Head of caudate nucleus (tissue), 42 donors: ENCODE measurements around the gene GUCY1A1.
A peak's percentile ranks its signal among the peaks of the same experiment; 100 is the strongest.

Experiments
- DNase-seq, 42 donors: peaks; one replicate each; pipeline versions ENCODE4 v3.0.0 to v3.0.0-alpha.2; 2020 to 2021; ENCODE audit warnings: mixed read lengths in 7 of 42
- intact Hi-C: fragments of 100-400 bp; cut with DNase I; formaldehyde crosslinking; loops from one replicate; pipeline ENCODE4 v1.15.0; 2022

GUCY1A1 gene

DNA sequence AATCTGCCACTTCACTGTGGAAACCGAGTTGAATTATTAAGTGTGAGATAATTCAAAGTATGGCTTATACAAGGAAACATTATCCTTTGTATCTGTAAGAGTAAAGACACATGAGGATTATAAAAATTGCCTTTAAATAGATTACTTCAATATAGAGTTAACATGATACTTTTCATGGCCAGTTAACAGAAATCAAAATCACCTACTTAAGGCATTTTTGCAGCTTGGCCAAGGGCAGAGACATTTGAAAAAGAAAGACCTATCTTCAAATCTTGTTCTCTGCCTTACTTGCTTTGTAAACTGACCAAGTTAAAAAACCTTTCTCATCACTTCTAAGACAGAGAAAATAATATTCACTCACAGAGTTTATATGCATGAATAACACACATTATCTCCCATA, 47.3 kb downstream of the GUCY1A1 start:
- intact Hi-C loops, result no loop called here
- DNase-seq, result no peak

DNA sequence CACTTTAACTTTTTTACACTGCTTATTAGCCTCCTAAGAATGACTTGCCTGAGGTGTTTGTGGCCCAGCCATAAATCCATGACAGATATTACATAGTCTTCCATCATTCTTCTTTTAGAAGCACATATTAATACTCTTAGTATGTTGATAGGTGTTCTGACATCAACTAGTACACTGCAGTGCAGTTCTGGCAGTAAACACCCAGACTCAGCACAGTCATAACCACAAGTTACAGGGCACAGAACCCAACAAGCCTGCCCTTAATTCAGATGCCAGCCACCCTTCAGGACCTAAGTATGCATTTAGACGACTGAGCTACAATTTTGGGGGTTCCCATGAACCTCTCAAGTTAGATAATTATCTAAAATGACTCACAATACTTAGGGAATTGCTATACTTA, 55.7 kb downstream of the GUCY1A1 start:
- no peak for DNase-seq
- intact Hi-C loops, result no loop called here

DNA sequence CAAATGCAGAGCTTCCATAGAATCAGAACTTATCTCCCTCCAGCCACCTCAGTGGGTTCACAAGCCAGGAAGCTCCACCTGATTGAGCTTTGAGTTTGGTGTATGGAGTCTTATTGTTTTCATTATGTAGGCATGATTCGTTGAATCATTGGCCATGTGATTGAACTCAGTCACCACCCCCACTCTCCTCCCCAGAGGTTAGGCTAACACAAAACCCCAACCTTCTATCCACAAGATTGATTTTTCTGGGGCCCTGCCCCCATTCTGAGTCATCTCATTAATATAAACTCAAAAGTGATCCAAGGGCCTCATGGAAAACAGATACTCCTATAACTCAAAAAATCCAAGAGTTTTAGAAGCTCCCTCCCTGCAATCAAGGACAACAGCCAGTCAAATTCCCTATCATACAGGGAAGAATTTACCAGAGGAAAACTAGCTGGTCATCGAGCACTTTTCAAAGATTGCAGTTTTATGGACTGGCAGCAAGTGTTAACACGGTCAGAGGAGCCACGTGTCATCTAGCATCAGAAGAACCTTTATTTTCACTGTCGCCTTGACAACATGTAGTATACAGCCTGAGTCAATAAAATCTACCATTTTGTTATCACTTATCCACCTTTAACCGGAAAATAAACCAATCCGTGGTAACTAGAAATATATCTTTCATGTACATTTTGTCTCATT, 56.3 kb downstream of the GUCY1A1 start:
- intact Hi-C loops, result no loop called here
- DNase-seq, result peak in 2 of 42 donors; percentile 11 to 25

DNA sequence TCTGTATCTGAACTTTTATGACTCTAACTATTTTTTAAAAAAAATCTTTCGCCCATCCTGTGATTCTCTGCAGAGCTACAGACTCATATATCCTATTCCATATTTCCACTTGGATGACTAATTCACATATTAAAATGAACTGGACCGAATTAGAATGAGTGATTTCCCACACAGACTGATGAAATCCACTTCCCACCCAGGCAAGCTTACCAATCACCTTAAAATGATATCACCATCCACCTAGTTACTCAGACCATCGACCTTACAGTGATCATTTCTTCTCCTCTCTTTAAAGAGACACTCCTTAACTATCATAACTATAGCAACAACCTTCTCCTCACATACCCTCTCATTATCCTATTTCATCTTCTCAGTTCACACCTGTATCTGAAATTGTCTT, 58.1 kb downstream of the GUCY1A1 start:
- no peak for DNase-seq
- intact Hi-C loops, result no loop called here

DNA sequence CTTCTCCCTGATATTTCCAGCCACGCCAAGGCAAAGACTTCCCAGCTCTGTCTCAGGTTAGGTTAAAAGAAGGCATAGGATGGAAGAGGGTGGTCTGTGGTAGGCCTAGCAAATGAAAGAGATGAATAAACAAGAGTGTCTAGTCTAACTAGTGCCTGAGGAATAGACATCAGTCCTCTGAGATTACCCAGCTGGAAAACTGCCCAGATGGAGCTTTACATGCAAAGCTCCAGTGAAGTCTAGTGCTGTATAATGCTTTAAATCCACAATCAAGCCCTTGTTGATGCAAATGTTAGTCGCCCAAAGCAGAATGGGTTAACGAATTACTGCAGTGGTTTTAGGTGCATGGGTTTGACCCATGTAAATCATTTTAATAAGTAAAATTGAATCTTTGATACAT, 67.4 kb downstream of the GUCY1A1 start:
- DNase-seq, result no peak

DNA sequence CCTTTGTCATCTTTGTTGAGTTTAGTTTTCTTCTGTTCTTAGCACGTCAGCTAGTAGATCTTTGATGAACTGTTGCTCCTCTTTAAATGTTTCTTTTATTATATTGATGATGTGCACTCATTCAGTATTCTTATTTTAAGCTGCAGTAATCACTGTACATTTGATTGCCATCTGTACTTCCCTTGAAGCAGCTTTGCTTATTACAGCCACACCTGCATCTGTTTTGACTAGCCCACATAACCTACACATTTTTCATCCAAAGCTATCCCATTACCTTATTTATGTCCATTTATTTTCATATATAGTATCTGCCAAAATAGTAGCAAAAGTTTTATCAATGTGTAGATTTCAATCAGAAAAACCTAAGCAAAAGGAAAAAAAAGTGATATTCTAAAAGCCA, 68.3 kb downstream of the GUCY1A1 start:
- DNase-seq, result no peak
- intact Hi-C loops, result no loop called here

More for the DNA sequence above, 67.4 kb downstream of the GUCY1A1 start:
- intact Hi-C loops, result no loop called here

DNA sequence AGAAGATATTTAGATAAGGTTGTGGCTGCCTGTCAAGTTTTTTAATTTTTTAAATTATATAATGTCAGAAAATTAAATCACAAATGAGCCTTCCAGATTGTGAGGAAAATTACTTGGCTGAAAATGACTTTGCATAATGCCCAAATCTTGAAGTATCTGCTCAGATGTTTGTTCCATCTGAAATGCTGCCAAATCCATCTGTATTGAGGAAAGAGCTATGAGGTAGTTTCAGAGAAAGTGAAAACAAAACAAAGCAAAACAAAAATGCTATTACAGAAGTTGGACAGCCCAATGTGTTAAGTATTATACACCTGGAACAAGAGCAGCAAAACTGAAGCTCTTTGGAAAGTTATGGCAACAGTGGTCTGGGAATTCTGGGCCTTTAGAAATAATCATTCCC, 68.8 kb downstream of the GUCY1A1 start:
- no peak for DNase-seq
- intact Hi-C loops, result no loop called here

DNA sequence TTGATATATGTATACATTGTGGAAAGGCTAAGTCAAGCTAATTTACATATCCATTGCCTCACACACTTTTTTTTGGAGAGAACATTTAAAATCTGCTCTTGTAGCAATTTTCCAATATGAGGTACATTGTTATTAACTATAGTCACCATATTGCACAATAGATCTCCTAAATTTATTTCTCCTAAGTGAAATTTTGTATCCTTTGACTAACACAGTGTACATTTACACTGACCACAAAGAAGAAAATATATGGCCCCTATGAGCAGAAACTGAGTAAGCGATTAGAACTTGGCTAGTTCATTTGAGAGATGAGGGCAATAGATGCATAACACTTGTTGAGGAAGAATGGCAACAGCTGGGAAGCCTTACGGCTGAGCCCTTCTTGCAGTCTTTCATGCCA, 71.9 kb downstream of the GUCY1A1 start:
- intact Hi-C loops, result no loop called here
- DNase-seq, result no peak

DNA sequence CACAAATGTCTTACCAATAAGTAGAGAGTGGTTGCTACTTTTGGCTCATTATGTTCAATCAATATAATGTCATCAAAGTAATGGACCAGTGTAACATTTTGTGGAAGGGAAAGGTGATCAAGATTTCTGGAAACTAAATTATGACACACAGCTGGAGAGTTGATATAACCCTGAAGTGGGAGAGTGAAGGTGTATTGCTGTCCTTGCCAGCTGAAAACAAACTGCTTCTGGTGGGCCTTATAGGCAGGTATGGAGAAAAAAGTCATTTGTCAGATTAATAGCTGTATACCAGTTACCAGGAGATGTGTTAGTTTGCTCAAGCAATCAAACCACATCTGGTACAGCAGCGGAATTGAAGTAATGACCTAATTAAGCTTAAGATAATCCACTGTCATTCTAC, 74.9 kb downstream of the GUCY1A1 start:
- DNase-seq, result no peak
- intact Hi-C loops, result no loop called here

DNA sequence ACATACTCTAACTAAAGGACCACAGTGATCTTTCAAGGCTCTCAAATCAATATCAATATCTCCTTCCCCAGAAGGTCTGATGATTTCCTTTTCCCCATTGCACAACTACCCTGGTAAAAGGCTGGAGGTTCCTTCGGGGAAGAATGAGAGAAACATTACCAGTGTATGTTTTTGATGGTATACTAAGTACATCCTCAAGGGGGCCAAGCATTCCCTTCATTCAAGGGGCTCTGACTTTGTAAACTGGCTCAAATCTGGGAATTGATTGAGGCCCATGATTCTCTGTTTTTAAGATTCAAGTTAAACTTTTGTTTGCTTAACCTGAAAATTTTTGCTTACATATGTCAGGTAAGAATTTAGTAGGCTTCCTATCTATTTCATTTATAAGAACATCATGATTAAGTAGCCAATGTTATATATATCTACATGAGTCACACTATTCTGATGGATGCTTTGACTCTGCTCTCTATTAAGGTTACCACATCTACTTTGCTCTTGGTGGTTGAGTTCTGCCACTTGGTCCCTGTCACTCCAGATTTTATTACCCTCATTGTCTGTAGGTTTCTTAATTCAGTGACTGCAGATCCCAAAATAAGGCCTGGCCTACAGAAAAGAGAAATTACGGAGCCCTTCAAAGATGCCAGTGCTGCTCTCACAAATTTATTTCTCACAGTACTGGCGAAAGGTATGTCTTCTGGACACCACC, 75.8 kb downstream of the GUCY1A1 start:
- intact Hi-C loops, result no loop called here
- no peak for DNase-seq

DNA sequence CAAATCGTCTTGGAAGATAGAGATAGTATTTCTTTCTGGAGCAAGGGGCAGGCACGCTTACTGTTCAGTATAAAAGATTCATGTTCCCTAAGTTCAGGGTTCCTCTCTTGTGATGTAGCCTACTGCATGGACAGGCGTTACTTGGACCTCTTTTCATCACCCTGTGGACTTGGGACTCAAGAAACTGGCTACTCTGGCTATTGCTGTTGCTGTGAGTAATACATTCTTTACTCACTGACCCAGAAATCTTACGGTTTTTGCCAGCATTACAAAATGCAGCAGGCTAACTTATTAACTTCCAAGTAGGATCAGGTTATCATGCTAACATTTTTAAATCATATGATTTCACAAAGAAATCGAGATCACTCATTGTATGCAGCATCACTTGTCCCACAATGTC, 79.3 kb downstream of the GUCY1A1 start:
- intact Hi-C loops, result no loop called here
- no peak for DNase-seq

DNA sequence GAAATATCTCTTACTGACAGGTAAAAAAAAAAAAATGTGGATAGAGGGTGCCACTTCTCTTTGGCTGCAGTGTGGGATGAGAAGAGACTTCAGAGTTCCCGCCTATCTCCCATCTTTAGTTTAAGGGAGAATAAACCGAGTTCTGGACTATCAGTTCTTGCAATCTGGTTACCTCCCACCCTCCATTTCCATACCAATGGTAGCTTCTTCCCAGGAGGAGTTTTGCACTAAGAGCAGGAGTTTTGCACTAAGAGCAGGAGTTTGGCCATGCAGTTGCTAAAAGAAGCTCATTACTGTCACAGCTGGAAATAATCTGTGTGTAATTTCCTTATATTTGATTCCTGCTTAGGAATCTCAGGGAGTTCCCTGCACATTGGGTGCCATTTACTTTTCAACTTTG, 81.4 kb downstream of the GUCY1A1 start:
- DNase-seq, result no peak
- intact Hi-C loops, result no loop called here

DNA sequence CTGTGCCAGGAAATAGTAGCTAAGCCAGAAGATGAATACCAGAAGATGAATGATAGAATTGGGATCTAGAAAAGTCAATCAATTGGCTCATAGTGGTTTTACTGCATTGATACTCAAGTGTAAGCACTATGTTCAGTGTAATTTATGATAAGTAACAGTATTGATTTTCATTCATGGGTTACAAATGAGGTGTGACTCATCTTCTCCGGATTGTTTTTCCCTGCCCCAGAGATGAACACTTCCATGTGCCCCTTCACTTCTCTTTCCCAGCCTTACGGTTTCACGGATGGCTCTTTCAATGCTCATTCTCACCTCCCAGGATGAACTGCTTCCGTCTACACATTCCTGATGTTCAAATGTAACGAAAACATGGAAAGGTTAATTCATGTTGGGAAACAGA, 82.4 kb downstream of the GUCY1A1 start:
- intact Hi-C loops, result no loop called here
- DNase-seq, result no peak

DNA sequence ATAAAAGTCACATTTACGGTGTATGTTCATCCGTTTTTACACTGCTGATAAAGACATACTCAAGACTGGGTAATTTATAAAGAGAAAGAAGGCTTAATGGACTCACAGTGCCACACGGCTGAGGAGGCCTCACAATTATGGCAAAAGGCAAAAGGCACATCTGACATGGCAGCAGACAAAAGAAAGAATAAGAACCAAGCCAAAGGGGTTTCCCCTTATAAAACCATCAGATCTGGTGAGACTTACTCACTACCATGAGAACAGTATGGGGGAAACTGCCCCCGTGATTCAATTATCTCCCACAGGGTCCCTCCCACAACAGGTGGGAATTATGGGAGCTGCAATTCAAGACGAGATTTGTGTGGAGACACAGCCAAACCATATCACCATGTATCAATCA, 84.9 kb downstream of the GUCY1A1 start:
- intact Hi-C loops, result no loop called here
- DNase-seq, result no peak

DNA sequence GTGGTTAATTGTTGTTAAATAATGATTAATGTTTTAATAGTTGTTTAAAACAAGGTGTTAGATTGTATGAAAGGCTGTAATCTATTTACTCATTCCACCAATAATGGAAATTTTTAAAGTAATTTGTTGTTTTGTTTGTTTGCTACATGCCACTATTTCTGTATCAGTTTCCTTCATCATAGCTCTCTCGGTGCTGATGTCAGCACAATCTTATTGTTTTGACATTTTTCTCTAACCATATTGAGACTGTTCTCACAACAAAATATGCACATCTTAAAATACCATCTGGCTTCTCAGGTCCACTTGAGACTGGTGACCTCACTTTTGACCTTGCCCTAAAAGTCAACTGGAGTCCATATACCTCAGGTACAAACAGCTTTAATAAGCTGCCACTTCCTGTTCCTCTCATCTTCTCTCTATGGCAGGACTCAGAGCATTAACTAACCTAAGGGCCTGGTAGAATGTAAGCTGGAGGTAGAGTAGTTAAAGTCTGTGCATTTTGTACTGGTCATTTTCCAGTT, 91.2 kb downstream of the GUCY1A1 start:
- no peak for DNase-seq
- intact Hi-C loops, result no loop called here

DNA sequence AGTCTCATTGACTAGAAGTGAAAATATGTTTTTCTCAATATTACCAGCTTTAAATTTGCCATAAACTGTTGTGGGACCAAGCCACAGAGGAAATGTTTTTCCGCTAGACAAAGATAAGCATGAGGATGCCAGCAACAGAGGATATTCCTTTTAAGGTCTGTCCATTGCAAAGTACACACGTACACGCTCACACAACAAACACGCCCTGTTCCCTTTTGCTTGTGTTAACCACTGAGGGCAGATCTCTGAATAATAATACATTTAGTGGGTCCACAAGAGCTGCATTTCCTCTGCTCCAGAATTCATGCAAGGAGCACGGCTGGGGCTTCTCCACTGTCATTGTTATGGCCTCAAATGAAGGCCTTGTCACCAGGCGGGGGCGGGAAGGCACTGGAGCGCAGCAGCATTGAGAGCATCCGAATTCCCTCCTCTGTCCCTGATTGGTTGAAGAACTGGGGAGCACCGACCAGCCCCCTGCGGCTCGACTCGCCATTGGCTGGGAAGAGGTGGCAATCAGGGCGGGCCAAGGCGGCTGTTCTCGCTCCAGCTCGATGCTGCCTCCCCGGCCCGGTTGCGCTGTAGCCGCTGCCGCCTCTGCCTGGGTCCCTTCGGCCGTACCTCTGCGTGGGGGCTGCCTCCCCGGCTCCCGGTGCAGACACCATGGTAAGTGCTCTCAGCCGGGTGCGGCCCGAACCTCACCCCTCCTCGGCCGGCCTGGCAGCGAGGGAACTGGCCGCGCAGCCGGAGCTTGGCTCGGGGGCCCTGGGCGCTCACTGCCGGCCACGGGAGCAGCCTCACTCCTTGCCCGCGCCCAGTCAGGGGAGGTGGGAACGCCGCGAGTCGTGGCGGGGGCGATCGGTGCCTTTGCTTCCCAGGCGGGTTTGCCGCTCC, 92.1 kb downstream of the GUCY1A1 start, which contains the start of gene GUCY1B1:
GUCY1B1 (plus strand) TSS at position 541 of the 891 bp plus-strand sequence; CDS start at position 661, 120 bp downstream.
- peak; percentile 93 to 99 (median 99) for DNase-seq
- intact Hi-C loops, result no loop called here

DNA sequence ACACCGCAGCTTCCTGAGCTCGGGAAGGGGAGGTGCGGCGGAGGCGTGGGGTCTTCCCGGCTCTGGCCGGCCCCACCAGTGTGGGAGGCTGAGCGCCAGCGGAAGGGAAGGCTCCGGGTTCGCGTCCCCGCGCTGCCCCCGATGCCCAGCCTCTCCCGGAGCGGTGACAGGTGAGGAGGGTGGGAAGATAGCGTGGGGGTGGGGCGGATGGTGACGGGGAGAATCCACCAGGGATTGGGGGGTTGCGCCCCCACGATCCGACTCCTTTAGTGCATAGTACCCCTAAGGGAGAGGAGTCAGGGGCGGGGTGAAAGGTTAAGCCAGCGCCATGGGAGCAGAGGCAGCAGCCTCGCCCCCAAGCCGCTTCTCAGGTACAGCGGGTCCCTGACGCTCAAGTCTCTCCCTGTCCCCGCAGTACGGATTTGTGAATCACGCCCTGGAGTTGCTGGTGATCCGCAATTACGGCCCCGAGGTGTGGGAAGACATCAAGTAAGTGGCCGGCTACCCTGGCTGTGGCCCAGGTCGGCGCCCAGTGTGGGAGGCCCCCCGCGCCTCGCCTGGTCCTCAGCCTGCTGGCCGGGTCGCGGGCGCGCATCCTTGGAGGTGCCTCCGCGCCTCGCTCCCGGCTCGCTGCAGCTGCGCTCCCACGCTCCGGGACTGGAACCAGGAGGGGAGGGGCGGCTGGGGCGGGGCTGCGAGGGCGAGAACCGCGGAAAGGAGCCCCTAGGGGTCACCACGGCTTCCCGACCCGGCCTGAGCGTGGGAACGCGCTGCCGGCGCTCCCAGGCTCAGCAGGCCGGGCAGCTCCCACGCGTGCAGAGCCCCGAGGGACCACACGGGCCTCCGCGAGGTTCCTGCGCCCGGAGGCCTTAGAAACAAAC, 93.0 kb downstream of the GUCY1A1 start:
- peak; percentile 8 to 88 (median 71) for DNase-seq
- intact Hi-C loops, result no loop called here

DNA sequence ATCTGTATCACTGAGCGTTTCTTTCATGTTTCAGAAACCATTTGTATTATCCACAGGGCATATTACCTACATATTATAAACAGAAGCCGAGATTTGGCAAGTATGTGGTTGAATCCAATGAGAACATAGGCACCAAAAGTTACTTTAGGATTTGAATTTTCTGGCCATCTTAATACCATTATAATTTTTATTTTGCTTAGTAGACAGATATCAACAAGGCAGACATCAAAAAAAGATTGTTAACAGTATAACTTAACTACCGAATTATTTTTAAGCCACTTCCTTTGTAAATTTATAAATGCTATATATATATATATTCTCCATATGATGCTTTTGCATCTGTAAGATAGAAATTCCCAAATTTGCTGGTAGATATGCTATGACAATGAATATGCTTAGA, 94.4 kb downstream of the GUCY1A1 start:
- no peak for DNase-seq
- intact Hi-C loops, result no loop called here

DNA sequence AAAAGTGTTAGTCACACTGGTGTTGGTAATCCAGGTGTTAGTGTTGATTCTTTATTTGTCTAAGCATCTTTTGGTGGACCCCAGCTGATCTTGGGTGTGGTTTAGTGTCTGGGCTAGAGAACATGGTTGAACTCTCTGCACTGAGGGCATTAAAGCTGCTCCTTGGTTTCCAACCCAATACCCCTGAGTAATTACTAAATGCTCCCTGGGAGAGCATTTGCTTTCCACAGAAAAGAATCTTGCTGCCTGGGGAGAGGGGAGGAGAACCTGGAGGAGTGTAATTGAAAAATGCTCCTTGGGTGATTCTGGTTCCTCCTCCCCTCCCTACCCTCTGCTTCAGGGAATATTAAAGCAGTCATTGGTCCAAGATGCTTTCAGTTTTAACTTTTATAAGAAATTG, 95.3 kb downstream of the GUCY1A1 start:
- intact Hi-C loops, result no loop called here
- DNase-seq, result no peak
